HG02840 (cell line): ENCODE measurements around the gene RASSF9.

ENCODE experiments used
- ATAC-seq: cut with Tn5 transposase; IDR thresholded peaks from one replicate; pipeline ENCODE4 v1.9.1; 2021; ENCODE audit warnings: mild to moderate bottlenecking, moderate library complexity, moderate number of reproducible peaks; ENCODE audit not compliant: unreplicated experiment, low FRiP score

Gene RASSF9

DNA sequence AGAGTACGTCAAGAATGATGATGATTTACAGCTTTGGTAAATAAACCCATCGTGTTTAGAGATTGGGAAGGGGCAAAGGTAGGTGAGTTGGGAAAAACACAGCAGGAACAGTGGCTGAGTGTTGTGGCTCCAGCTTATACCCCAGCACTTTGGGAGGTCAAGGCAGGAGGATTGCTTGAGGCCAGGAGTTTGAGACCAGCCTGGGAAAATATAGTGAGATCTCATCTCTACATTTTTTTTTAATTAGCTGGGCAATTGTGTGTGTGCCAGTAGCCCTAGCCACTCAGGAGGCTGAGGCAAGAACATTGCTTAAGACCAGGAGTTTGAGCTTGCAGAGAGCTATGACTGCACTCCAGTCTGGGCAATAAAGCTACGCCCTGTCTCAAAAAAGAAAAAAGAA, 77.1 kb downstream of the RASSF9 start:
- ATAC-seq = no peak

DNA sequence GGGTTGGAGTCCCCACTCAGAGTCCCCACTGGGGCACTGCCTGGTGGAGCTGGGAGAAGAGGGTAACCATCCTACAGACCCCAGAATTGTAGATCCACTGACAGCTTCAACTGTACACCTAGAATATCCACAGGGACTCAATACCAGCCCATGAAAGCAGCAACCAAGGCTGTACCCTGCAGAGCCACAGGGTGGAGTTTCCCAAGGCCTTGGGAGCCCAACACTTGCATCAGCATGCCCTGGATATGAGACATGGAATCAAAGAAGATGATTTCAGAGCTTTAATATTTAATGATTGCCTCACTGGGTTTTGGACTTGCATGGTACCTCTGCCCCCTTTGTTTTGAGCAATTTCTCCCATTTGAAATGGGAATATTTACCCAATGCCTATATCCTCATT, 80.4 kb downstream of the RASSF9 start:
- ATAC-seq = no peak
